Astrocyte of the spinal cord (primary cell): ENCODE results near the gene AFG3L2.
"Not testable (repeated sequence)": the region's sequence is repeated elsewhere in the genome, so short reads cannot be mapped to it uniquely, and the experiment has no call there.

Experiments used
- DNase-seq: peaks from one replicate; pipeline ENCODE4 v3.0.0; 2011; ENCODE audit warnings: low read depth, low spot score
- H3K4me3 ChIP-seq: 2 replicates; pipeline ENCODE4 v1.5.1; 2011; ENCODE audit warnings: low read depth, mild to moderate bottlenecking, low read length, moderate library complexity
- in situ Hi-C: cut with HindIII; loops from 2 replicates; pipeline ENCODE4 v1.10.0; 2017; ENCODE audit warnings: low sequenced_read_pairs
- TF ChIP-seq, protein P1 (sequence below): IDR thresholded peaks from 2 replicates; pipeline ENCODE4 v1.5.1; 2012; ENCODE audit warnings: low read depth, mild to moderate bottlenecking, low read length, inconsistent platforms

The AFG3L2 gene

DNA sequence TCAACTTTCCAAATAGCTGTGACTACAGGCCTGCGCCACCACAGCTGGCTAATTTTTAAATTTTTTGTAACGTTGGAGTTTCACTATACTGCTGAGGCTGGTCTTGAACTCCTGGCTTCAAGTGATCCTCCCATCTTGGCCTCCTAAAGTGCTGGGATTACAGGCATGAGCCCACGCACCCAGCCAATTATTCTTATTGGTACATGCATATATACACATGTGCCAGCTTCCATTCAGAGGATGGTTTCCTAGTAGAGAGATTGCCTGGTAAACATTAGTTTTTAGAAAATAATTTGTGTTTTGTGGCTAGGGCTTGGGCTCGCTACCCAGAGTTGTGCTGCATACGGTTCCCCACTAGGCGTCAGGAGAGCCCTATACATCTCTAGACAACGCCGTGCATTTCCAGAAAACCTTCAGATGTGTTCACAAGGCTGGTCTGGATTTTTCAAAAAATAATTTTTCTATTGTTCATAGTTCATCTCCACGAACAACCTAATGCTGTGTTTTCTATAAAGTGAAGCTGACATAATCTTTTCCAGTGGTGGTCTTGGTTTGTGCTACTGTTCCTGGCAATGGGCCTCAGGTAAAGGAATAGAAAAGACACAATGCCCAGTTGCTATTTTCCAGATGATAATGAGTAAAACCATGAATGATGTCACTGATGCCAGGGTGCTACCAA lies 14.6 kb upstream of the AFG3L2 start:
- TF ChIP-seq, protein P1, sequence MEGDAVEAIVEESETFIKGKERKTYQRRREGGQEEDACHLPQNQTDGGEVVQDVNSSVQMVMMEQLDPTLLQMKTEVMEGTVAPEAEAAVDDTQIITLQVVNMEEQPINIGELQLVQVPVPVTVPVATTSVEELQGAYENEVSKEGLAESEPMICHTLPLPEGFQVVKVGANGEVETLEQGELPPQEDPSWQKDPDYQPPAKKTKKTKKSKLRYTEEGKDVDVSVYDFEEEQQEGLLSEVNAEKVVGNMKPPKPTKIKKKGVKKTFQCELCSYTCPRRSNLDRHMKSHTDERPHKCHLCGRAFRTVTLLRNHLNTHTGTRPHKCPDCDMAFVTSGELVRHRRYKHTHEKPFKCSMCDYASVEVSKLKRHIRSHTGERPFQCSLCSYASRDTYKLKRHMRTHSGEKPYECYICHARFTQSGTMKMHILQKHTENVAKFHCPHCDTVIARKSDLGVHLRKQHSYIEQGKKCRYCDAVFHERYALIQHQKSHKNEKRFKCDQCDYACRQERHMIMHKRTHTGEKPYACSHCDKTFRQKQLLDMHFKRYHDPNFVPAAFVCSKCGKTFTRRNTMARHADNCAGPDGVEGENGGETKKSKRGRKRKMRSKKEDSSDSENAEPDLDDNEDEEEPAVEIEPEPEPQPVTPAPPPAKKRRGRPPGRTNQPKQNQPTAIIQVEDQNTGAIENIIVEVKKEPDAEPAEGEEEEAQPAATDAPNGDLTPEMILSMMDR: peak; percentile 95
- no peak overlapping the region for H3K4me3 ChIP-seq
- peak; percentile 65 for DNase-seq
- in situ Hi-C loops: no loop called here

DNA sequence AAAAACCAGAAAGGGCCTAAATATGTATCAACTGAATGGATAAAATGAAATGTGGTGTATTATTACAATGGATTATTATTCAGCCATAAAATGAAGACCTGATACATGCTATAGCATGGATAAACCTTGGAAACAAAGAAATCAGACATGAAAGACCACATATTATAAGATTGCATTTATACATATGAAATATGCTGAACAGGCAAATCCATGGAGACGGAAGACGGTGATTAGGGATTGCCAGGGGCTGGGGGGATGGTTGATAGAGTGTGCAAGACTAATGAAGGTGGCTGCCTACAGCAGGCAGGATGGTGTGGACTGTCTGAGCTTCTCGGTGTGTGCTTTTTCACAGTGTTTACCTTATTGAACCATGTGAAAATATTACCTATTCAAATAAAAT lies 11.4 kb upstream of the AFG3L2 start:
- in situ Hi-C loops: no loop called here
- no peak for DNase-seq

DNA sequence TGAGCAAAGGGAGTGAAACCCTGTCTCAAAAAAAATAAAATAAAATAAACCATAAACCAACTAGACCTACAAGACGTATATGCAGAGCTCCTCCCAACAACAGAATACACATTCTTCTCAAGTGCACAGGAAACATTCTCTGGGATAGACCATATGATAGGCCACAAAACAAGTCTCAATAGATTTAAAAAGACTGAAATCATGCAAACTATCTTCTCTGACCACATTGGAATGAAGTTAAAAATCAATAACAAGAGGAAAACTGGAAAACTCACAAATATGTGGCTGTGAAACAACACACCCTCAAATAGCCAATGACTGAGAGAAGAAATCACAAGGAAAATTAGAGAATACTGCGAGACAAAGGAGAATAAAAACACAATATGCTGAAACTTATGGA lies 7.2 kb upstream of the AFG3L2 start:
- no peak for DNase-seq
- TF ChIP-seq, protein P1: no peak
- in situ Hi-C loops: no loop called here
- no peak overlapping the region for H3K4me3 ChIP-seq

More for the DNA sequence above, 11.4 kb upstream of the AFG3L2 start:
- no peak overlapping the region for H3K4me3 ChIP-seq
- TF ChIP-seq, protein P1: no peak

DNA sequence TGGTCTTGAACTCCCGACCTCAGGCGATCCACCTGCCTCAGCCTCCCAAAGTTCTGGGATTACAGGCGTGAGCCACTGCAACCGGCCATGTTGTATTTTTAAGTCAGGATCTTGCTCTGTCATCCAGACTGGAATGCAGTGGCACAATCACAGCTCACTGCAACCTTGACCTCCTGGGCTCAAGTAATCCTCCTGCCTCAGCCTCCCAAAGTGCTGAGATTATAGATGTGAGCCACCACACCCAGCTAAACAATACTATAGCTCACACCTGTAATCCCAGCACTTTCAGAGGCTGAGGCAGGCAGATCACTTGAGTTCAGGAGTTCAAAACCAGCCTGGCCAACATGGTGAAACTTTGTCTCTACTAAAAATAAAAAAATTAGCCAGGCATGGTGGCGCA lies 6.7 kb upstream of the AFG3L2 start:
- in situ Hi-C loops, DNase-seq, H3K4me3 ChIP-seq: not testable (repeated sequence)

DNA sequence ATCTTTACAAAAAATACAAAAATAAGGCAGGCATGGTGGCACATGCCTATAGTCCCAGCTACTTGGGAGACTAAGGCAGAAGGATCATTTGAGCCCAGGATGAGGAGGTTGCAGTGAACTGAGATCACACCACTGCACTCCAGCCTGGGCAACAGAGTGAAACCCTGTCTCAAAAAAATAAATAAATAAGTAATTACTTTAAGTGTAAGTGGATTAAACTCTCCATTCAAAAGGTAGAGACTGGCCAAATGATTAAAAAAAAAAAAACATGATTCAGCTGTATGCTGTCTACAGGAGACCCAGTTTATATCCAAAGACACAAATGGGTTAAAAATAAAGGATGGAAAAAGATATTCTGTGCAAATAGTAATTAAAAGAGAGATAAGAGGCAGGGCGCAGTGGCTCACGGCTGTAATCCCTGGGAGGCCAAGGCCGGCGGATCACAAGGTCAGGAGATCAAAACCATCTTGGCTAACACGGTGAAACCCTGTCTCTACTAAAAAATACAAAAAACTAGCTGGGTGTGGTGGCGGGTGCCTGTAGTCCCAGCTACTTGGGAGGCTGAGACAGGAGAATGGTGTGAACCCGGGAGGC lies 5.3 kb upstream of the AFG3L2 start:
- H3K4me3 ChIP-seq, DNase-seq, in situ Hi-C loops: not testable (repeated sequence)

DNA sequence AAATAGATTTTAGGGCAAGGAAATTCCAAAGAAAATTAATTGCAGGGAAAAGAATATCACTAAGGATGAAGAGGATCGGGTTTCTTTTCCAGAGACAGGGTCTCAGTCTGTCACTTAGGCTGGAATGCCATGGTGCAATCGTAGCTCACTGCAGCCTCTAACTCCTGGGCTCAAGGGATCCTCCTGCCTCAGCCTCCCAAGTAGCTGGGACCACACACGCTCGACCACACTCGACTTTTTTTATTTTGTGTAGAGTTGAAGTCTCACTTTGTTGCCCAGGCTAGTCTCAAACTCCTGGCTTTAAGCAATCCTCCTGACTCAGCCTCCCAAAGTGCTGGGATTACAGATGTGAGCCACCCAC lies 1.2 kb upstream of the AFG3L2 start:
- in situ Hi-C loops, DNase-seq: not testable (repeated sequence)
- peak overlapping the region; percentile 61 for H3K4me3 ChIP-seq

DNA sequence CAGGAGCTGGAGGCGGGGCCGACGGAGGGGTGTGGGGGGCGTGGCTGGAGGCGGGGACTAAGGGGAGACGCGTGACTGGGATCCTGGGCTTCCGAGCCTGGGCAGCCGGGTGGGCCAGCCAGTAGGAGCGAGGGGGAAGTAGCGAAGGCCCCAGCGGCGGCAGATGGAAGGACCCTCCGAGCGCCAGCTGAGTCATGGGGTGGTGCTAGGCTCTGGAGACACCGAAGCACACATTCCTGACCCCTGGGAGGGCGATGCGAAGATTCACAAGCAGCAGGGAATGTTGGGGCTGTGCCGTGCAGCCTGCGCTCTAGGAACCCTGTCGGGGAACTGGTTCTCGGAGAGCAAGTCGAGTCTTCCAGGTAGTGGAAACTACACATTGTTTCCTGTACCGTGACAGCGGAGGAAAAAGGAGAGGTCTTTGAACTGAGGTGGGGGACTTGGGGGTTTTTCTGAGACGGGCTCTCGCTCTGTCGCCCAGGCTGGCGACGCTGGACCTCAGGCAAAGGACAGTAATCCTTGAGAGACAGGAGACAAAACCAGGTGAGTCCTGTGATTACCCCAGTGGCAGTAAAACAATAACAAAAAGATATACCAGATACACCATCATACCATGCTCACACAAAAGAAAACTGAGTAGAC lies 650 bp upstream of the AFG3L2 start:
- in situ Hi-C loops: no loop called here
- no peak for DNase-seq
- H3K4me3 ChIP-seq: peak overlapping the region; percentile 61
- TF ChIP-seq, protein P1: peak; percentile 0

DNA sequence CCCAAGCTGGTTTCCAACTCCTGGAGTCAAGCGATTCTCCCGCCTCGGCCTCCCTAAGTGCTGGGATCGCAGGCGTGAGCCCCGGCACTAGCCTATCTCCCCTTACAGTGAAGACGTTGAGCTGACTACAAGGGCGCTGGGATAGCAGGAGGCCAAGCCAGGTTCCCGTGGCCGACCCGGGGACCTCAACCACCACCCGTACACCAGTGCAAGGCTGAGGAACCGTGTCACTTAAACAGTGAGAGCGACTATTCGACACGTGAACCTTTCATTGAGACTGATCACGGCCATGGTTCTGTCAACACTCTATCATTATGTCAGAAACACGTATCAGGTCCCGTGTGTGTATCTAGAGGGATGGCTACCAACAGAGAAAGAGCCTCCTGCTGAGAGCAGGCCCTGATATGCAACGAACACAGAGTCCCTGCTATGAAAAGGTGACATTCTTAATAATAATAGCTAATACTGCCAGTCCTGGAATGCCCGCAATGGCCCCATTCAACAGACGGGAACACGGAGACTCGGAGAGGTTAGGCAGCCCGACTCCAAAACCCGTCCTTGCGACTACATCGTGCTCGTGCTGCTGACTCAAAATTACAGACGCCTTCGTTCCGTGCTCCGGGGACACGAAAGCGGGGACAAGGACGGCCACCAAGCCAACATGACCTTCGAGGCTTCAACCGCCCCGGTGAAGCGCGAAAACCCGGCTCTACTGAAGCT lies 833 bp downstream of the AFG3L2 start:
- H3K4me3 ChIP-seq: peak overlapping the region; percentile 82
- in situ Hi-C loops: no loop called here
- TF ChIP-seq, protein P1: no peak
- DNase-seq: no peak
